K562 (cell line): ENCODE measurements around the gene MYLIP. TPM values are rescaled to one million over a fixed set of nuclear protein-coding genes. Genes with fewer than 3 reads are reported as not detected.
A peak's percentile ranks its signal among the peaks of the same experiment; 100 is the strongest.

ENCODE experiments used
- ATAC-seq: fragments of 200-7000 bp; cut with Tn5 transposase; 3 replicates; pipeline ENCODE4 v1.9.1; 2020; ENCODE audit warnings: moderate library complexity
- BruUV-seq: library from RNA; stranded (reverse); fragments of 400-500 nt; replicated peaks from 2 replicates; lab custom pipeline; 2021; lab: Mats Ljungman, UMichigan
- CTCF ChIA-PET: fragments of 300-600 bp; formaldehyde crosslinking; extraction: SDS; loops from one replicate; lab custom pipeline; 2021; ENCODE audit warnings: low intra/inter-chr PET ratio; lab: Yijun Ruan, JAX
- POLR2A ChIA-PET: fragments of 300-600, 350-650 bp; sonication (Branson Sonifier 250); formaldehyde crosslinking; extraction: SDS; loops from one replicate; lab custom pipeline; 2021; ENCODE audit warnings: antibody characterized with exemption, inconsistent platforms; lab: Yijun Ruan, JAX
- DNase-seq, 4 experiments: peaks; one replicate each; pipeline versions ENCODE4 v3.0.0 to v3.0.0-alpha.2; 2011 to 2018; ENCODE audit warnings: low spot score in 3 of 4, mixed read lengths in 3 of 4; ENCODE audit errors: extremely low read depth in 1 of 4
- FAIRE-seq: peaks from 2 replicates; lab custom pipeline; 2011; peaks lifted over from hg19 to GRCh38; lab: Jason Lieb, UNC
- H2AFZ ChIP-seq: 2 replicates; pipeline ENCODE4 v1.6.0; 2011; ENCODE audit warnings: low read depth, low read length, control low read depth, inconsistent platforms
- H3K27ac ChIP-seq: fragments of 200-600 bp; 3 replicates; pipeline ENCODE4 v1.8.0; 2011; ENCODE audit warnings: low read depth, mild to moderate bottlenecking, control low read depth, inconsistent platforms, low read length, moderate library complexity, mixed read lengths; ENCODE audit errors: extremely low read depth
- H3K27me3 ChIP-seq, 2 experiments: fragments of 300-600 bp in 1 of 2; 2 replicates in 1 of 2; 3 replicates in 1 of 2; pipeline versions ENCODE4 v1.6.0 to v1.8.0; 2011; ENCODE audit warnings: inconsistent platforms in 2 of 2, low read length in 2 of 2, mild to moderate bottlenecking in 1 of 2, mixed read lengths in 1 of 2, moderate library complexity in 1 of 2; ENCODE audit not compliant: control insufficient read depth in 2 of 2, insufficient read depth in 2 of 2
- H3K36me3 ChIP-seq: fragments of 300-600 bp; 3 replicates; pipeline ENCODE4 v1.8.0; 2011; ENCODE audit warnings: mild to moderate bottlenecking, low read length, inconsistent platforms; ENCODE audit not compliant: control insufficient read depth, insufficient read depth
- H3K4me1 ChIP-seq, 2 experiments: fragments of 200-600 bp in 1 of 2; replicated peaks in 1 of 2; 2 replicates in 1 of 2; 3 replicates in 1 of 2; pipeline versions ENCODE4 v1.5.1 to v1.8.0; 2011; ENCODE audit warnings: inconsistent platforms in 2 of 2, low read length in 2 of 2, mild to moderate bottlenecking in 1 of 2, mixed read lengths in 1 of 2, moderate library complexity in 1 of 2; ENCODE audit not compliant: control insufficient read depth in 2 of 2, insufficient read depth in 2 of 2
- H3K4me2 ChIP-seq: 2 replicates; pipeline ENCODE4 v1.6.1; 2011; ENCODE audit warnings: low read length, control low read depth, inconsistent platforms, mixed read lengths; ENCODE audit not compliant: insufficient read depth
- H3K4me3 ChIP-seq: fragments of 200-600 bp; sonication (generic), shearing (Covaris generic); 2 replicates; pipeline ENCODE4 v1.5.1; 2016; ENCODE audit warnings: control low read depth, inconsistent platforms
- H3K79me2 ChIP-seq: fragments of 200-600 bp; 3 replicates; pipeline ENCODE4 v1.8.0; 2011; ENCODE audit warnings: low read length, inconsistent platforms; ENCODE audit not compliant: control insufficient read depth, insufficient read depth
- H3K9ac ChIP-seq, 2 experiments: 2 replicates each; pipeline versions ENCODE4 v1.6.0 to v1.6.1; 2011; ENCODE audit warnings: low read depth in 2 of 2, low read length in 2 of 2, control low read depth in 1 of 2, inconsistent platforms in 1 of 2, mild to moderate bottlenecking in 1 of 2, mixed read lengths in 1 of 2; ENCODE audit not compliant: insufficient read depth in 1 of 2
- H3K9me1 ChIP-seq: one replicate; pipeline ENCODE4 v1.6.0; 2011; ENCODE audit warnings: inconsistent platforms, mild to moderate bottlenecking, low read length, moderate library complexity; ENCODE audit not compliant: control insufficient read depth, insufficient read depth
- H3K9me3 ChIP-seq: replicated peaks from 2 replicates; pipeline ENCODE4 v1.5.1; 2011; ENCODE audit warnings: low read depth, low read length, inconsistent platforms; ENCODE audit not compliant: control insufficient read depth, insufficient read depth
- H4K20me1 ChIP-seq: replicated peaks from 2 replicates; pipeline ENCODE4 v1.6.1; 2011; ENCODE audit warnings: low read length, inconsistent platforms, mixed read lengths; ENCODE audit not compliant: control insufficient read depth, insufficient read depth
- DDX20 ChIP-seq: fragments of 450-650 bp; IDR thresholded peaks from 2 replicates; pipeline ENCODE4 v1.6.1; 2016; ENCODE audit warnings: missing genetic modification characterization, low read depth, mild to moderate bottlenecking, missing compliant biosample characterization, moderate library complexity
- NFIC ChIP-seq: fragments of 450-650 bp; IDR thresholded peaks from 2 replicates; pipeline ENCODE4 v1.6.1; 2017; ENCODE audit warnings: mild to moderate bottlenecking, inconsistent platforms
- RBFOX2 ChIP-seq: fragments of 200-400 bp; formaldehyde crosslinking; IDR thresholded peaks from 2 replicates; pipeline ENCODE4 v1.6.1; 2017; ENCODE audit warnings: low read depth, mild to moderate bottlenecking, low read length, moderate library complexity
- SFPQ ChIP-seq: fragments of 200-400 bp; formaldehyde crosslinking; IDR thresholded peaks from 2 replicates; pipeline ENCODE4 v1.6.1; 2017; ENCODE audit warnings: mild to moderate bottlenecking, low read depth, low read length, moderate library complexity
- TCF7L2 ChIP-seq: fragments of 150-350 bp; IDR thresholded peaks from 2 replicates; pipeline ENCODE4 v1.6.1; 2016; ENCODE audit warnings: low read depth, mild to moderate bottlenecking, low read length, moderate library complexity
- WGBS: fragments of 100-300 bp; shearing (Covaris generic); methylation state at CpG from one replicate; pipeline ENCODE4 v1.1.6; 2016; ENCODE audit warnings: low coverage, mixed read lengths; ENCODE audit not compliant: insufficient coverage; ENCODE audit errors: missing lambda C conversion rate; 5-methylcytosine and 5-hydroxymethylcytosine counted together
- in situ Hi-C: fragments of 300-500 bp; cut with MboI; formaldehyde crosslinking; loops from 4 replicates; pipeline ENCODE4 v1.15.0; 2018; ENCODE audit warnings: inconsistent platforms, mixed read lengths
- intact Hi-C: fragments of 100-400 bp; cut with micrococcal nuclease; formaldehyde crosslinking; loops from 2 replicates; pipeline ENCODE4 v1.14.2; 2022
- polyA plus RNA-seq, 8 experiments: library from polyadenylated mRNA; depleted of rRNA in 4 of 8; stranded (reverse) in 5 of 8; unstranded in 3 of 8; fragments of >200 nt; fragmentation: Nextera tagmentation in 2 of 8; fragmentation: Illumina TruSeq in 1 of 8; extraction: Ambion mirVana in 2 of 8; extraction: Trizol in 1 of 8; gene quantifications; 2 replicates each; pipeline versions ENCODE4 v1.2.1 to v1.2.3, GENCODE V29; 2011 to 2014; ENCODE audit warnings: inconsistent platforms in 1 of 8, missing spikeins in 1 of 8
- total RNA-seq, 7 experiments: library from RNA; depleted of rRNA in 6 of 7; stranded (reverse); fragments of >200 nt in 6 of 7; fragmentation: Illumina TruSeq in 2 of 7; extraction: Trizol in 2 of 7; gene quantifications; 2 replicates each; pipeline versions ENCODE4 v1.2.1 to v1.2.3, GENCODE V29; 2011 to 2021; ENCODE audit warnings: low replicate concordance in 1 of 7

MYLIP gene
- total and polyA plus RNA-seq, 9 of the 15 experiments (the other 6 are each of a cell fraction or from before 2014, with no cell fraction given): 10.8 to 43.5 (median 31.5) TPM

- Histone ChIP-seq H3K36me3 (peaks cover 98% of the 10 kb centered on the region), H3K9me3 (no peaks in the 10 kb centered on the region), H3K4me2 (no peak overlapping the region), H3K4me3 (no peak overlapping the region), H2AFZ (no peak overlapping the region), H3K79me2 (peaks cover 68% of the 10 kb centered on the region), H3K27ac (no peak overlapping the region), H3K4me1 (peaks cover 0 to 3% of the 10 kb centered on the region in 2 experiments; a peak in 1 of 5 replicates), H4K20me1 (peaks cover 33% of the 10 kb centered on the region), H3K9ac (no peak overlapping the region), H3K9me1 (peaks cover 2% of the 10 kb centered on the region), H3K27me3 (no peaks in the 10 kb centered on the region)
- TF ChIP-seq SFPQ (no peak), TCF7L2 (no peak), NFIC (peak; percentile 25; the same call in 1 of the 2 replicates), RBFOX2 (peak; percentile 25; the same call in 1 of the 2 replicates), DDX20 (tag) (no peak)
- FAIRE-seq: no peak
- ChIA-PET POLR2A (interaction anchor here (0.6 to 16.6 kb wide), 12 partner anchors 10 to 1640 kb away, joined by 3 to 168 read pairs (median 6); partner anchors contain the start of gene MYLIP), CTCF (no interaction called here)
- no peak for ATAC-seq
- DNase-seq: no peak
- no TSS peak for BruUV-seq
- intact Hi-C loops: no loop called here
- WGBS: 70% methylated on average over 8 of the region's 8 CpGs
- in situ Hi-C loops: no loop called here
These were observed 17.7 kb downstream of the MYLIP start for GRCh38 chr6:16146527-16146955.
